GM21619 (cell line): ENCODE data around the gene TCAIM.
"Not testable (repeated sequence)": the region's sequence is repeated elsewhere in the genome, so short reads cannot be mapped to it uniquely, and the experiment has no call there.

Experiments
- ATAC-seq: cut with Tn5 transposase; IDR thresholded peaks from one replicate; pipeline ENCODE4 v1.9.1; 2021; ENCODE audit not compliant: unreplicated experiment

The TCAIM gene

GRCh38 chr3:44412365-44412764 lies 73.8 kb downstream of the TCAIM start:
- no peak for ATAC-seq

- no peak for ATAC-seq
Measured at GRCh38 chr3:44414517-44415090, 76.0 kb downstream of the TCAIM start.

GRCh38 chr3:44415421-44415820 lies 76.9 kb downstream of the TCAIM start:
- no peak for ATAC-seq

- no peak for ATAC-seq
Measured at GRCh38 chr3:44416031-44417030, 77.8 kb downstream of the TCAIM start.

- not testable (repeated sequence) for ATAC-seq
Measured at GRCh38 chr3:44418118-44418517, 79.6 kb downstream of the TCAIM start.

- ATAC-seq: no peak
Measured at GRCh38 chr3:44418549-44418948, 80.0 kb downstream of the TCAIM start.

GRCh38 chr3:44419116-44419922 lies 80.8 kb downstream of the TCAIM start:
- ATAC-seq: no peak

GRCh38 chr3:44419923-44420650 lies 81.5 kb downstream of the TCAIM start:
- ATAC-seq: no peak

- ATAC-seq: no peak
Measured at GRCh38 chr3:44420676-44421075, 82.1 kb downstream of the TCAIM start.

GRCh38 chr3:44421280-44421679 lies 82.7 kb downstream of the TCAIM start:
- no peak for ATAC-seq

- no peak for ATAC-seq
Measured at GRCh38 chr3:44424758-44425157, 86.2 kb downstream of the TCAIM start.

- no peak for ATAC-seq
Measured at GRCh38 chr3:44427683-44428082, 89.1 kb downstream of the TCAIM start.

GRCh38 chr3:44428910-44429309 lies 90.3 kb downstream of the TCAIM start:
- no peak for ATAC-seq

- no peak for ATAC-seq
Measured at GRCh38 chr3:44429459-44429858, 90.9 kb downstream of the TCAIM start.

GRCh38 chr3:44430466-44430865 lies 91.9 kb downstream of the TCAIM start:
- no peak for ATAC-seq

- ATAC-seq: no peak
Measured at GRCh38 chr3:44434834-44435510, 96.4 kb downstream of the TCAIM start.

- ATAC-seq: no peak
Measured at GRCh38 chr3:44436181-44436580, 97.6 kb downstream of the TCAIM start.

- no peak for ATAC-seq
Measured at GRCh38 chr3:44437800-44438199, 99.2 kb downstream of the TCAIM start.

GRCh38 chr3:44439499-44440295 lies 101.1 kb downstream of the TCAIM start:
- ATAC-seq: peak; percentile 94
